GM19397 (cell line): ENCODE measurements around the gene ZNF343.
"Not testable (repeated sequence)": the region's sequence is repeated elsewhere in the genome, so short reads cannot be mapped to it uniquely, and the experiment has no call there.

Source experiments
- ATAC-seq: cut with Tn5 transposase; IDR thresholded peaks from one replicate; pipeline ENCODE4 v1.9.1; 2021; ENCODE audit warnings: mild to moderate bottlenecking, moderate library complexity; ENCODE audit not compliant: unreplicated experiment

The ZNF343 gene

GRCh38 chr20:2508631-2509467 is at the start of gene ZNF343:
ZNF343 (minus strand) TSS chr20:2508915; CDS start chr20:2493895, 15,020 bp downstream.
- peak; percentile 95 for ATAC-seq

GRCh38 chr20:2557873-2558580 is 49.3 kb upstream of the ZNF343 start:
- ATAC-seq: no peak

GRCh38 chr20:2545594-2545993 is 36.9 kb upstream of the ZNF343 start:
- ATAC-seq: no peak

- ATAC-seq: no peak
Observed at GRCh38 chr20:2544211-2544610, 35.5 kb upstream of the ZNF343 start.

- ATAC-seq: no peak
Observed at GRCh38 chr20:2542361-2542760, 33.6 kb upstream of the ZNF343 start.

- no peak for ATAC-seq
Observed at GRCh38 chr20:2541940-2542339, 33.2 kb upstream of the ZNF343 start.

GRCh38 chr20:2538931-2539720 is 30.4 kb upstream of the ZNF343 start:
- no peak for ATAC-seq

- ATAC-seq: no peak
Observed at GRCh38 chr20:2538356-2538755, 29.6 kb upstream of the ZNF343 start.

- ATAC-seq: no peak
Observed at GRCh38 chr20:2537101-2537500, 28.4 kb upstream of the ZNF343 start.

- no peak for ATAC-seq
Observed at GRCh38 chr20:2536560-2536986, 27.9 kb upstream of the ZNF343 start, which contains the start of gene TMC2. TMC2 (plus strand) TSS chr20:2536573; CDS start chr20:2536622, 49 bp downstream.

- ATAC-seq: no peak
Observed at GRCh38 chr20:2535711-2536559, 27.2 kb upstream of the ZNF343 start.

GRCh38 chr20:2533118-2533517 is 24.4 kb upstream of the ZNF343 start:
- no peak for ATAC-seq

- no peak for ATAC-seq
Observed at GRCh38 chr20:2528671-2529271, 20.1 kb upstream of the ZNF343 start.

GRCh38 chr20:2527762-2528161 is 19.0 kb upstream of the ZNF343 start:
- no peak for ATAC-seq

GRCh38 chr20:2526218-2526583 is 17.5 kb upstream of the ZNF343 start:
- ATAC-seq: not testable (repeated sequence)

- peak; percentile 8 for ATAC-seq
Observed at GRCh38 chr20:2524709-2525506, 16.2 kb upstream of the ZNF343 start.

GRCh38 chr20:2523919-2524708 is 15.4 kb upstream of the ZNF343 start:
- ATAC-seq: peak; percentile 71

GRCh38 chr20:2522826-2523429 is 14.2 kb upstream of the ZNF343 start:
- not testable (repeated sequence) for ATAC-seq
